CD4-positive, alpha-beta T cell treated with Interleukin-6 at 100 ng/mL for 8 hours (primary cell): ENCODE measurements around the gene PLPPR1.
"Not testable (repeated sequence)": the region's sequence is repeated elsewhere in the genome, so short reads cannot be mapped to it uniquely, and the experiment has no call there.

Experiments used
- DNase-seq: peaks from one replicate; pipeline ENCODE4 v3.0.0-alpha.2; 2020; ENCODE audit warnings: mixed read lengths, low spot score

The PLPPR1 gene

GRCh38 chr9:101126556-101126955 lies 98.0 kb downstream of the PLPPR1 start:
- no peak for DNase-seq

GRCh38 chr9:101127369-101127768 lies 98.8 kb downstream of the PLPPR1 start:
- DNase-seq: not testable (repeated sequence)

GRCh38 chr9:101128623-101129022 lies 100.1 kb downstream of the PLPPR1 start:
- DNase-seq: no peak

GRCh38 chr9:101130054-101130453 lies 101.5 kb downstream of the PLPPR1 start:
- no peak for DNase-seq

GRCh38 chr9:101131326-101131725 lies 102.8 kb downstream of the PLPPR1 start:
- DNase-seq: no peak

GRCh38 chr9:101132801-101133200 lies 104.3 kb downstream of the PLPPR1 start:
- no peak for DNase-seq

- DNase-seq: no peak
Measured at GRCh38 chr9:101138509-101138908, 110.0 kb downstream of the PLPPR1 start.

GRCh38 chr9:101139082-101139481 lies 110.6 kb downstream of the PLPPR1 start:
- DNase-seq: no peak

GRCh38 chr9:101140764-101141163 lies 112.2 kb downstream of the PLPPR1 start:
- DNase-seq: no peak

- no peak for DNase-seq
Measured at GRCh38 chr9:101146508-101146907, 118.0 kb downstream of the PLPPR1 start.

GRCh38 chr9:101148344-101148743 lies 119.8 kb downstream of the PLPPR1 start:
- DNase-seq: no peak

GRCh38 chr9:101158361-101158760 lies 129.8 kb downstream of the PLPPR1 start:
- no peak for DNase-seq

GRCh38 chr9:101162231-101162630 lies 133.7 kb downstream of the PLPPR1 start:
- no peak for DNase-seq

GRCh38 chr9:101165131-101165530 lies 136.6 kb downstream of the PLPPR1 start:
- no peak for DNase-seq

- no peak for DNase-seq
Measured at GRCh38 chr9:101167490-101168134, 139.1 kb downstream of the PLPPR1 start.

GRCh38 chr9:101172616-101173015 lies 144.1 kb downstream of the PLPPR1 start:
- DNase-seq: no peak

GRCh38 chr9:101173907-101174306 lies 145.4 kb downstream of the PLPPR1 start:
- DNase-seq: no peak

GRCh38 chr9:101176384-101176783 lies 147.9 kb downstream of the PLPPR1 start:
- DNase-seq: no peak

GRCh38 chr9:101184813-101185278 lies 156.3 kb downstream of the PLPPR1 start:
- no peak for DNase-seq

GRCh38 chr9:101191723-101192122 lies 163.2 kb downstream of the PLPPR1 start:
- DNase-seq: no peak

- no peak for DNase-seq
Measured at GRCh38 chr9:101197026-101197425, 168.5 kb downstream of the PLPPR1 start.

- no peak for DNase-seq
Measured at GRCh38 chr9:101200852-101201251, 172.3 kb downstream of the PLPPR1 start.

GRCh38 chr9:101201630-101202029 lies 173.1 kb downstream of the PLPPR1 start:
- DNase-seq: no peak

- no peak for DNase-seq
Measured at GRCh38 chr9:101209670-101210069, 181.1 kb downstream of the PLPPR1 start.
